Adrenal gland (tissue), 12 donors: ENCODE measurements around the gene UPK1A. TPM values are rescaled to one million over a fixed set of nuclear protein-coding genes. Genes with fewer than 3 reads are reported as not detected.
"Not testable (repeated sequence)": the region's sequence is repeated elsewhere in the genome, so short reads cannot be mapped to it uniquely, and the experiment has no call there.

Experiments
- DNase-seq, 7 donors: peaks; one replicate each; pipeline ENCODE4 v3.0.0-alpha.2; 2019 to 2020
- H3K27ac ChIP-seq, 5 donors: fragments of 200-600 bp; sonication (generic) in 4 of 5; 1 replicate in 3 of 5; 2 replicates in 2 of 5; pipeline versions ENCODE4 v1.5.1 to v1.8.0; 2016 to 2020; ENCODE audit warnings: mild to moderate bottlenecking in 1 of 5
- H3K27me3 ChIP-seq: fragments of 200-600 bp; 2 replicates; pipeline ENCODE4 v1.8.0; 2021
- H3K36me3 ChIP-seq, 2 donors: fragments of 200-600 bp; replicated peaks in 1 of 2; 1 replicate in 1 of 2; 2 replicates in 1 of 2; pipeline versions ENCODE4 v1.5.1 to v1.8.0; 2018 to 2022
- H3K4me1 ChIP-seq, 2 donors: fragments of 200-600 bp; replicated peaks in 1 of 2; 1 replicate in 1 of 2; 2 replicates in 1 of 2; pipeline versions ENCODE4 v1.5.1 to v1.8.0; 2018 to 2021
- H3K4me3 ChIP-seq, 4 donors: fragments of 200-600 bp; sonication (generic) in 3 of 4; one replicate each; pipeline ENCODE4 v1.5.1; 2016 to 2018
- H3K9me3 ChIP-seq, 3 donors: fragments of 200-600 bp; sonication (generic) in 1 of 3; replicated peaks in 1 of 3; 1 replicate in 2 of 3; 2 replicates in 1 of 3; pipeline versions ENCODE4 v1.5.1 to v1.8.0; 2016 to 2021
- POLR2A ChIP-seq, 2 donors: fragments of 450-650 bp; IDR thresholded peaks; one replicate each; pipeline ENCODE4 v1.6.1; 2017; ENCODE audit warnings: antibody characterized with exemption in 2 of 2, mild to moderate bottlenecking in 2 of 2, moderate library complexity in 1 of 2
- WGBS, 4 donors: extraction: QIAGEN DNeasy Blood & Tissue Kit in 2 of 4; methylation state at CpG; one replicate each; pipeline versions ENCODE4 v1.1.5 to v1.1.7; 2013 to 2017; 5-methylcytosine and 5-hydroxymethylcytosine counted together
- intact Hi-C, 2 donors: fragments of 100-400 bp; cut with DNase I; formaldehyde crosslinking; loops; one replicate each; pipeline versions ENCODE4 v1.14.1 to v1.15.0; 2022 to 2023
- polyA plus RNA-seq, 3 donors: library from polyadenylated mRNA; stranded (reverse); fragments of 200-250 nt in 2 of 3; fragments of 350-450 nt in 1 of 3; fragmentation: Illumina TruSeq in 1 of 3; extraction: RNeasy Lipid Tissue Mini Kit (QIAGEN cat#74804) in 1 of 3; gene quantifications; one replicate each; pipeline ENCODE4 v1.2.3, GENCODE V29; 2013 to 2014
- total RNA-seq, 9 donors: library from RNA; depleted of rRNA in 4 of 9; stranded (reverse); fragments of >200 nt in 4 of 9; fragments of 120-200 nt in 1 of 9; fragmentation: NEBNext Ultra II Directional in 1 of 9; extraction: Animal tissue kit (Norgen Biotek cat#: 25700) in 1 of 9; gene quantifications; one replicate each; pipeline versions ENCODE4 v1.1.0 to v1.2.4, GENCODE V29; 2013 to 2023
- TF ChIP-seq, protein P1 (sequence below), 6 experiments: fragments of 450-650 bp in 4 of 6; fragments of 200-600 bp in 2 of 6; sonication (generic) in 1 of 6; IDR thresholded peaks; 1 replicate in 5 of 6; 2 replicates in 1 of 6; pipeline versions ENCODE4 v1.5.1 to v1.8.0; 2016 to 2021; ENCODE audit warnings: antibody characterized with exemption in 6 of 6, mild to moderate bottlenecking in 2 of 6, moderate library complexity in 1 of 6
- donor health status: healthy with polysubstance abuse.
- donor health status: Bipolar disorder and iron deficiency.
- donor health status: DM: yes; HTN: yes; CAD: no.
- donor health status: DM: no; HTN: no; CAD: no.
- donor health status: DM: no; HTN: no; CAD: no.
- donor health status: DM: yes; HTN: yes; CAD: no.

The UPK1A gene
- total and polyA plus RNA-seq, 12 donors = 1.2 TPM; not detected in 11

DNA sequence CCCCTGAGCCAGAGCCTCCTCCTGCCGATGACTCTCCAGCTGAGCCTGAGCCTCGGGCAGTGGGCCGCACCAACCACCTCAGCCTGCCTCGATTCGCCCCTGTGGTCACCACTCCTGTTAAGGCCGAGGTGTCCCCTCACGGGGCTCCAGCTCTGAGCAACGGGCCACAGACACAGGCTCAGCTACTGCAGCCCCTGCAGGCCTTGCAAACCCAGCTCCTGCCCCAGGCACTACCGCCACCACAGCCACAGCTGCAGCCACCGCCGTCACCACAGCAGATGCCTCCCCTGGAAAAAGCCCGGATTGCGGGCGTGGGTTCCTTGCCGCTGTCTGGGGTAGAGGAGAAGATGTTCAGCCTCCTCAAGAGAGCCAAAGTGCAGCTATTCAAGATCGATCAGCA is 55.1 kb downstream of the UPK1A start:
- H3K27ac ChIP-seq = no peak overlapping the region
- intact Hi-C loops = no loop called here
- H3K9me3 ChIP-seq = no peaks in the 10 kb centered on the region
- peaks cover 14 to 17% of the 10 kb centered on the region in 2 donors for H3K4me1 ChIP-seq
- DNase-seq = peak in 1 of 7 donors; percentile 6
- H3K36me3 ChIP-seq = peaks cover 0 to 64% of the 10 kb centered on the region in 2 donors
- WGBS, 4 donors = 92 to 100% (median 93%) methylated on average over 1 to 16 of the region's 16 CpGs
- no peak for TF ChIP-seq POLR2A (IDR thresholded peaks at IDR 0.05)
- TF ChIP-seq, protein P1, sequence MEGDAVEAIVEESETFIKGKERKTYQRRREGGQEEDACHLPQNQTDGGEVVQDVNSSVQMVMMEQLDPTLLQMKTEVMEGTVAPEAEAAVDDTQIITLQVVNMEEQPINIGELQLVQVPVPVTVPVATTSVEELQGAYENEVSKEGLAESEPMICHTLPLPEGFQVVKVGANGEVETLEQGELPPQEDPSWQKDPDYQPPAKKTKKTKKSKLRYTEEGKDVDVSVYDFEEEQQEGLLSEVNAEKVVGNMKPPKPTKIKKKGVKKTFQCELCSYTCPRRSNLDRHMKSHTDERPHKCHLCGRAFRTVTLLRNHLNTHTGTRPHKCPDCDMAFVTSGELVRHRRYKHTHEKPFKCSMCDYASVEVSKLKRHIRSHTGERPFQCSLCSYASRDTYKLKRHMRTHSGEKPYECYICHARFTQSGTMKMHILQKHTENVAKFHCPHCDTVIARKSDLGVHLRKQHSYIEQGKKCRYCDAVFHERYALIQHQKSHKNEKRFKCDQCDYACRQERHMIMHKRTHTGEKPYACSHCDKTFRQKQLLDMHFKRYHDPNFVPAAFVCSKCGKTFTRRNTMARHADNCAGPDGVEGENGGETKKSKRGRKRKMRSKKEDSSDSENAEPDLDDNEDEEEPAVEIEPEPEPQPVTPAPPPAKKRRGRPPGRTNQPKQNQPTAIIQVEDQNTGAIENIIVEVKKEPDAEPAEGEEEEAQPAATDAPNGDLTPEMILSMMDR (IDR thresholded peaks at IDR 0.05) = no peak
- H3K4me3 ChIP-seq = no peak overlapping the region
- H3K27me3 ChIP-seq = no peaks in the 10 kb centered on the region

DNA sequence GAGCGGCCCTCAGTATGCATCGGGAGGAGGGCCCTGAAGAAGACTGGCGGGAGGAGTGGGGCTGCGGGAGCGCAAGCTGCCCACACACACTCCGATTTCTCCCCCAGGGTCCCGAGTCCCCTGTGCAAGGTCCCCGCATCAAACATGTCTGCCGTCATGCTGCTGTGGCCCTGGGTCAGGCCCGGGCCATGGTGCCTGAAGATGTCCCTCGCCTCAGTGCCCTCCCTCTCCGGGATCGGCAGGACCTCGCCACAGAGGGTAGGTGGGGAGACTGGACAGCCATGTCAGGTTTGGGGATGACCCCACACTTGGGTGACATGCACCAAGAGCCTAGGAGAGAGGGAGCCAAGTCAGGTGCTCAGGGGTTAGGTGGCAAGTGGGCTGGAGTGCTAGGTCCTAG is 56.1 kb downstream of the UPK1A start:
- Histone ChIP-seq H3K27me3 (no peaks in the 10 kb centered on the region), H3K27ac (no peak overlapping the region), H3K36me3 (peaks cover 0 to 75% of the 10 kb centered on the region in 2 donors), H3K4me1 (peaks cover 10 to 17% of the 10 kb centered on the region in 2 donors), H3K4me3 (no peak overlapping the region), H3K9me3 (no peaks in the 10 kb centered on the region)
- 91 to 98% (median 95%) methylated on average over 7 to 14 of the region's 14 CpGs for WGBS, 4 donors
- intact Hi-C loops = no loop called here
- peak in 2 of 7 donors; percentile 4 to 24 for DNase-seq
- no peak for TF ChIP-seq POLR2A (IDR thresholded peaks at IDR 0.05)
- TF ChIP-seq, protein P1 (IDR thresholded peaks at IDR 0.05) = no peak

DNA sequence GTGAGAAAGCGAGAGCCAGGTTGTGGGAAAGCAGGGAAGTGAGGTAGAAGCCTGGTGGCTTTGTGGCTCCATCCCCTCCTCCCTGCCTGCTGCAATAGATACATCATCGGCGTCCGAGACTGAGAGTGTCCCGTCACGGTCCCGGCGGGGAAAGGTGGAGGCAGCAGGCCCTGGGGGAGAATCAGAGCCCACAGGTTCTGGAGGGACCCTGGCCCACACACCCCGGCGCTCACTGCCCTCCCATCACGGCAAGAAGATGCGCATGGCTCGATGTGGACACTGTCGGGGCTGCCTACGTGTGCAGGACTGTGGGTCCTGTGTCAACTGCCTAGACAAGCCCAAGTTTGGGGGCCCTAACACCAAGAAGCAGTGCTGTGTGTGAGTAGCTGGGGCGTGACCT is 56.6 kb downstream of the UPK1A start:
- Histone ChIP-seq H3K4me3 (no peak overlapping the region), H3K27ac (no peak overlapping the region), H3K9me3 (no peaks in the 10 kb centered on the region), H3K27me3 (no peaks in the 10 kb centered on the region), H3K4me1 (peaks cover 10 to 17% of the 10 kb centered on the region in 2 donors), H3K36me3 (peaks cover 0 to 80% of the 10 kb centered on the region in 2 donors)
- no peak for TF ChIP-seq POLR2A (IDR thresholded peaks at IDR 0.05)
- TF ChIP-seq, protein P1 (IDR thresholded peaks at IDR 0.05) = no peak
- DNase-seq = peak in 1 of 7 donors; percentile 6
- WGBS, 4 donors = 91 to 95% (median 92%) methylated on average over 11 to 16 of the region's 16 CpGs
- intact Hi-C loops = no loop called here

DNA sequence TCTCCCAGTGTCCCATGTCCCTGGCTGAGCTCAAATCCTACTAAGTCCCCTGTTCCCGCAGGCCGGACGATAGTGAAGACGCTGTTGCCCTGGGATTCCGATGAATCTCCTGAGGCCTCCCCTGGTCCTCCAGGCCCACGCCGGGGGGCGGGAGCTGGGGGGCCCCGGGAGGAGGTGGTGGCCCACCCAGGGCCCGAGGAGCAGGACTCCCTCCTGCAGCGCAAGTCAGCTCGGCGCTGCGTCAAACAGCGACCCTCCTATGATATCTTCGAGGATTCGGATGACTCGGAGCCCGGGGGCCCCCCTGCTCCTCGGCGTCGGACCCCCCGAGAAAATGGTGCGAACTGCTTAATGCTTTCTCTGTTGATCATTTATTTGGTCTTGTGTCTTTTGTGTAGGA is 57.4 kb downstream of the UPK1A start:
- Histone ChIP-seq H3K27ac (no peak overlapping the region), H3K4me1 (peaks cover 9 to 15% of the 10 kb centered on the region in 2 donors), H3K27me3 (no peaks in the 10 kb centered on the region), H3K4me3 (no peak overlapping the region), H3K9me3 (no peaks in the 10 kb centered on the region), H3K36me3 (peaks cover 0 to 87% of the 10 kb centered on the region in 2 donors)
- WGBS, 4 donors = 90 to 95% (median 92%) methylated on average over 7 to 24 of the region's 24 CpGs
- peak in 1 of 7 donors; percentile 4 for DNase-seq
- intact Hi-C loops = no loop called here
- TF ChIP-seq, protein P1 (IDR thresholded peaks at IDR 0.05) = no peak
- no peak for TF ChIP-seq POLR2A (IDR thresholded peaks at IDR 0.05)

DNA sequence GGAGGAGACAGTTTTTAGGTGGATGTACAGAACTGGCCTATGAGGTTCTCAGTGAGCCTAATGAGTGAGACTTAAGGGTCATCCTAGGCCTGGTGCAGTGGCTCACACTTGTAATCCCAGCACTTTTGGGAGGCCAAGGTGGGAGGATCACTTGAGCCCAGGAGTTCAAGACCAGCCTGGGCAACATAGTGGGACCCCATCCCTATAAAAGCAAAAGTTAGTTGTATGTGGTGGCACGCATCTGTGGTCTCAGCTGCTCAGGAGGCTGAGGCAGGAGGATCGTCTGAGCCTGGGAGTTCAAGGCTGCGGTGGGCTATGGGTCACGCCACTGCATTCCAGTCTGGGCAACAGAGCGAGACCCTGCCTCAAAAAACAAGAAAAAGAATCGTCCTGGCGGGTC is 57.8 kb downstream of the UPK1A start:
- DNase-seq, H3K27me3 ChIP-seq, H3K4me3 ChIP-seq, H3K9me3 ChIP-seq, H3K27ac ChIP-seq, intact Hi-C loops: not testable (repeated sequence)
- Histone ChIP-seq H3K4me1 (peaks cover 4 to 10% of the 10 kb centered on the region in 2 donors), H3K36me3 (peaks cover 0 to 92% of the 10 kb centered on the region in 2 donors)
- 89 to 94% (median 90%) methylated on average over 7 of the region's 7 CpGs for WGBS, 4 donors
